ACC112 (cell line): ENCODE measurements around the gene CCNQ.

Experiments
- H2AFZ ChIP-seq: fragments of 200-600 bp; sonication (generic); one replicate; pipeline ENCODE4 v1.6.0; 2017; ENCODE audit warnings: antibody characterized with exemption, low read length; ENCODE audit not compliant: unreplicated experiment
- H3K27ac ChIP-seq: fragments of 200-600 bp; sonication (generic); 2 replicates; pipeline ENCODE4 v1.5.1; 2014; ENCODE audit warnings: low read depth, mild to moderate bottlenecking, antibody characterized with exemption, low read length, moderate library complexity
- H3K27me3 ChIP-seq: fragments of 200-600 bp; sonication (generic); 2 replicates; pipeline ENCODE4 v1.6.1; 2014; ENCODE audit warnings: mild to moderate bottlenecking, antibody characterized with exemption, low read length, moderate library complexity, mixed read lengths; ENCODE audit not compliant: insufficient read depth
- H3K36me3 ChIP-seq: fragments of 200-600 bp; sonication (generic); 2 replicates; pipeline ENCODE4 v1.6.1; 2016; ENCODE audit warnings: mild to moderate bottlenecking, antibody characterized with exemption, low read length, moderate library complexity, mixed read lengths; ENCODE audit not compliant: insufficient read depth
- H3K4me1 ChIP-seq: fragments of 200-600 bp; sonication (generic); one replicate; pipeline ENCODE4 v1.6.1; 2016; ENCODE audit warnings: low read length, mixed read lengths; ENCODE audit not compliant: insufficient read depth, unreplicated experiment, control insufficient read depth
- H3K4me3 ChIP-seq: fragments of 200-600 bp; sonication (generic); 2 replicates; pipeline ENCODE4 v1.5.1; 2014; ENCODE audit warnings: mild to moderate bottlenecking, low read depth, low read length
- H3K79me2 ChIP-seq: fragments of 200-600 bp; sonication (generic); one replicate; pipeline ENCODE4 v1.6.0; 2016; ENCODE audit warnings: low read length; ENCODE audit not compliant: control insufficient read depth, unreplicated experiment, insufficient read depth

The CCNQ gene

DNA sequence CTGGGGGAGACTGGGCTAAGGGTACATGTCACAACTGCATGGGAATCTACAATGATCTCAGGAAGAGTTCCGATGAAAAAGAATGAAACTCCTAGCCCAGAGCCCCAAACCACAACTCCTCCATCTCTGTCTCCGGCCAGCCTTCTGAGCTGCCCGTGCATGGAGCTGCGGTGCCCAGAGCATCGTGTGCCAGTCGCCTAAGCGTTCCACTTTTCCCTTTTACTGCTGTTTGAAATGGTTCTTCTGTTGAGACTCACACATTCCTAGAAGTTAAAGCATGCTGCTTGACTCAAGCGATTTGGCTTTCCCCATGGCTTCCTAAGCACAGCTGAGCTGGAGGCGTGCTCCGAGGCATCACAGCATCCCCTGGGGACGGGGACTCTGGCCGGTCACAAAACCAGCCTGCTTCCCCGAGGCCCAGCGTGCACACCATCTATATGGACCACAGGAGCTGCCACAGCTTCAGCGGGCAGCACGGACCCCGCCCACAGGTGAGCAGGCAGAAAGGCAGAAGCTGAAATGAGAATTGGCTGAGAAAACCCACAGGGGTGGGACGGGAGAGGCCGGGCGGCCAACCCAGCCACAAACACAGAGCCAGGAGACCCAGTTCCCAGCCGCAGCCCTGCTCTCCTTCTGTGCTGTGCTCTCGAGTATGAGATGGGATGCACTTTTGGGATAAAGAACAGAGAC, 5.0 kb downstream of the CCNQ start:
- H3K36me3 ChIP-seq, result no peaks in the 10 kb centered on the region
- peaks cover 16% of the 10 kb centered on the region for H3K79me2 ChIP-seq
- H3K4me3 ChIP-seq, result no peak overlapping the region
- H3K27me3 ChIP-seq, result no peaks in the 10 kb centered on the region
- H3K4me1 ChIP-seq, result peaks cover 5% of the 10 kb centered on the region
- H3K27ac ChIP-seq, result no peak overlapping the region
- no peak overlapping the region for H2AFZ ChIP-seq

DNA sequence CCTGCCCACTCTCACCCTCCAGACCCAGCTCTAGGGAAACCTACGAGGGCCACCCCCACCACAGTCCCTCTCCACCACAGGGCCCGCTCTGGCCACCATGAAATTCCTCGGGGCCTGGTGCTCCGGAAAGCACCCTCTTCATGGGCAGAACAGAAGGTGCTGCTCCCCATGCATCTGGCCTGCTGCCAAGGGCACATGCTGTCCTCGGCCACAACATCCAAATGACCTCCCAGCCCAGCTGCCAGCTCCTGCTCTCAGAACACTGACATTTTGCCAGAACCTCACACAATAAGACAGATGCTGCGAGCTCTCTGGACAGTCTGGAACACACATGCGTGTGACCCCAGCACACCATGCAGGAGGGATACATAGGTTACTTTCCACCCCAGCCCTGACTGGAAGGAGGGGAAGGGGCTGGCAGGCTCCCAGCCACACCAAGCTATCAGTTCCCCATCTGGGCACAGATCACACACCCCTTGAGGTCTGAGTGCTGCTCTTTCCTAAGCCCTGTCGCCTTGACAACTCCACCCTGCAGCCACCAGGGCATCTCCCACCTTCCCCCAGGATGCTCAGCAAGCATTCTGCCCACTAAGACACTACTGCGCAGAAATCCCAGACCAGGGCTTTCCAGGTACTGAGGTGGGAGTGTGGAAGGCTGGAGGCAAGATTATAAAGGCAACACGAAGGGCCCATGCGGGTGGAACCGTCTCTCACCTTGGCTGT, 5.8 kb downstream of the CCNQ start:
- no peaks in the 10 kb centered on the region for H3K27me3 ChIP-seq
- H3K36me3 ChIP-seq, result no peaks in the 10 kb centered on the region

DNA sequence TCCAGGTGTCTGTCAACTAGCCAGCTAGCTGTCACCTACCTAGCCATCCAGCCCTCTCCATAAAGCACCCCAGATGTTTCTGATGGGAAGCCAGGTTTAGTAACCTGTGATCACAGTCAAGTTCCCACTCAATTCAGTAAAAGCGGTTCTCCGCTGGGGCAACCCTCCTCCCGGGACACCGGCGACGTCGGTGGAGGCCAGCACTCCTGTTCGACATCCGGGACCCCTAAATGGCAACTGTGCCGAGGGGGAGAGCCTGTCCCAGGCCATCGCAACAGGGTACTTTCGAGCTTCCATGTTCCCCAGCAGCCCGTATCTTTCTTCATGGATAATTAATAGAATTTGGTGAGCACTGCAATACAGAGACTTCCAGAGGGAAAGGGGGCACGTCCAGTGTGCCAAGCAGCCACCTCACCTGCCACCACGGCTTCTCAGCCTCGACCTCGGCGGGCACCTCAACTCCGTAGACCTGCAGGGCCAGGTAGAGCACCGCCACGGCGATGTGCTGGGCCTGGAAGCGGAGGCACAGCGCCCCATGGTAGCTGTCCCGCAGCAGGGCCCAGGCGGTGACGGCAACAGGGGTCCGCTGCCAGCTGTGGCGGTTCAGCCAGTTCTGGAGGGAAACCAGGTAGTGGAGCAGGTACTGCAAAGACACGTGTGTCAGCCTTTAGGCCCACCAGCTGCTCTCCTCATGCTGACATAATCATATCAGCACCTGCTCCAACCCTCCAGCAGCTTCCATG, 6.7 kb downstream of the CCNQ start:
- H3K4me1 ChIP-seq, result peaks cover under 1% of the 10 kb centered on the region
- no peak overlapping the region for H3K27ac ChIP-seq
- H2AFZ ChIP-seq, result no peak overlapping the region
- H3K4me3 ChIP-seq, result no peak overlapping the region
- no peaks in the 10 kb centered on the region for H3K36me3 ChIP-seq
- no peaks in the 10 kb centered on the region for H3K27me3 ChIP-seq
- peaks cover 4% of the 10 kb centered on the region for H3K79me2 ChIP-seq

More for the DNA sequence above, 5.8 kb downstream of the CCNQ start:
- H3K4me1 ChIP-seq, result peaks cover 5% of the 10 kb centered on the region
- no peak overlapping the region for H3K27ac ChIP-seq
- no peak overlapping the region for H3K4me3 ChIP-seq
- H2AFZ ChIP-seq, result no peak overlapping the region
- H3K79me2 ChIP-seq, result peaks cover 11% of the 10 kb centered on the region

DNA sequence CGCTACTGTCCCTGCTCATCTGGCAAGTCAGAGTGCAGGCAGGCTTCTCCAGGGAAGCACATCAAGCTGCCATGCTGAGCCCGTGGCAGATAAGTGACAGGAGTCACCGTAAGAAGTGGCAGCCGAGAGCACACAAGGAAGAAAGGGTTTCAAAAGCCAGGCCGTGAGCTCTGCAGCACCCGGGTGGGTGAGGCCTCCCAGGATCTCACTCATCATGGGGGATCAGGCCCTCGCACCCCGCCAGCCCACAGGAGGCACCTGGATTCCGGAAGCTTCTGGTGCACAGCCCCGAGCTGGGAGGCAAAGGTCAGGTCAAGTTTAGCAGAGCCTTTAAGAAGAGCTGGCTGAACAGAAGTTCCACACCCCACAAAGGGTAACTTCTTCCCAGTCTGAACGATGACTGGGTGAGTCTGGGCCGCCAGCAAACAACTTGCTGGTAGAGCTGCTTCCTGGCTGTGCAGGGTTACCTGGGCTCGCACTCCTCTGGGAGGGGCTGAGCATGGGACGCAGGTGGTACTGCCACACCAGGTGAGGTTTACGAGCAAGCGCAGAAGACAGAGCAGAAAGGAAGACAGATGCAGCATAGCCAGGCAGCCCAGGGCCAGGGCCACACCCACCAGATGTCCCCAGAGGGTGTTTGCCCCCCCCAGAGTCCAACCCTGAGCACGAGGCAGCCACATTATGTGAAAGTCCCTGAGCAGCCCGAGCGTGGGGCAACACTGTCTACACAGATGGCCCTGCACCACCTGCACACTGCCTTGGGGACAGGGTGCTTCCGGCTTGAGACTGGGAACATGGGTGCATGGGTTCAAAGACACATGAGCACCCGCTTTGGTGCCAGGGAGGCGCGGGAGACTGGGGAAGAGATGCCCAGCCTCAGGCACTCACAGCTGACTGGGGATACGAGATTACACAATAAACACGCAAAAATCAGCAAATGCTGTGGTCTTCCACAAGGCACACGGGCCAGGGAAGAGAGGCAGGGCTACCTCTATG, 7.7 kb downstream of the CCNQ start:
- no peaks in the 10 kb centered on the region for H3K79me2 ChIP-seq
- no peaks in the 10 kb centered on the region for H3K36me3 ChIP-seq
- no peaks in the 10 kb centered on the region for H3K4me1 ChIP-seq
- no peak overlapping the region for H2AFZ ChIP-seq
- no peak overlapping the region for H3K27ac ChIP-seq
- H3K4me3 ChIP-seq, result no peak overlapping the region
- H3K27me3 ChIP-seq, result no peaks in the 10 kb centered on the region

DNA sequence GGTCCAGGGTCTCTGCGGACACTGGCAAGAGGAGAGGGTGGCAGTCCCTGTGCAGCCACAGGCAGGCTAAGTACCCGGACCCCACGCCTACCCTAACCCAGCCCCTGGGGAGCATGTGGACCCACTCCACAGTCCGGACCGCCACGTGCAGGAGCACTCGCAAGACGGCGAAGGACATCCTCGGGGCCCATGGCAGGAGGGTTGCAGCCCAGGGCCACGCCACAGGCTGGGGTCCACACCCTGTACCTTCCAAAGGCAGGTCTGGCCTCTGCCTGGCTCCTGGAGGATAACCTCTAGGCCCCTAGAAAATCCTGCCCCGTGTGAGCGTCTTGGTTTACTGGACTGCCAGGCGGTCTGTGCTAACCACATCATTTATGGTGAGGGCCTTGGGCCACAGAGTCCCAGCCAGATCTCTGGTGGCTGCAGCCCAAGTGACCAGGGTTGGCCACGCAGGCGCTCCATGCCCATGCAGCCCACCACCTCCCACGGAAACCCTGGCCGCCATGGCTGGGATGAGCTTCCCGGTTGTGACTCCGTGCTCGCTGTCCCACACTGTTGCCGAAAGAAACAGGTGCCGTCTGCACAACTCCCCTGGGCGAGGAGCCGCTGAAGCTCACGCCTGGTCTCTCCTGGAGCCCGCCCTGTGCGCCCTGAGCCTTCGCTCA, 10.0 kb downstream of the CCNQ start:
- Histone ChIP-seq H3K27me3 (no peaks in the 10 kb centered on the region), H3K27ac (no peak overlapping the region), H3K4me1 (no peaks in the 10 kb centered on the region), H3K4me3 (no peak overlapping the region), H3K36me3 (no peaks in the 10 kb centered on the region), H2AFZ (no peak overlapping the region), H3K79me2 (no peaks in the 10 kb centered on the region)

DNA sequence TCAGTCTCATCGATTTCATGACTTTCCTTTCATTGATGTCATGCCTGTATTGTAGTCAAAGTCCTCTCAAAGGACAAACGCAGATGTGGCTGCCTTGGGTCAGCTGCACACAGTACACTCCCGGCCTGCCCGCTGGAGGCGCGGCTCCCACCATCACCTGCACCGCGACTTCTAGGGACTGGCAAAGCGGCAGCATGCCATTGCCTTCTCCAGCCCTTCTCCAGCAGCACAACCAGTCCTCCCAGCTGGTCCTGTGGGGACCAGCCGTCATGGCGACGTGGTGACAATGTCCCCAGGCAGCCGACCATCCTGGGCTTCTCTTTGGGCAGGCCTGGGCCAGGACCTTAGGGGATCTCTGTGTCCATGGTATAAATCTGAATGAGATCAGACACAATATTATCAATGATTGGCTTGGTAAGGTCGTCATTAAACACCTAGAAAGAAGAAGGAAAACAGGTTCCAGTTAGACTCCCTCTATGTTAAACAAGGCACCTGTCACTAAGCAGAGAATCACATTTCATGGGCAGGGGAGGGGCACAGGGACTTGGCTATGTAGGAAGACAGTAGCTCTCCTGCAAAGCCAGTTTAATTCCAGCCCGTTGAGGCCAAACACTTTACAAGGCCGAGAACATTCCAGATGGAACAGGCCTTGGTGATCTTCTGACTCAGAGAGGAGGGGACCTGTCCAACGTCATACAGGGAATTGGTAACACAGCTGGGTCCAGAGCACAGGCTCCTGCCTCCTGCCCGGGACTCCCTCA, 10.7 kb downstream of the CCNQ start:
- Histone ChIP-seq H3K4me3 (no peak overlapping the region), H3K27me3 (no peaks in the 10 kb centered on the region), H3K27ac (no peak overlapping the region), H3K4me1 (no peaks in the 10 kb centered on the region), H2AFZ (no peak overlapping the region), H3K79me2 (no peaks in the 10 kb centered on the region), H3K36me3 (no peaks in the 10 kb centered on the region)

DNA sequence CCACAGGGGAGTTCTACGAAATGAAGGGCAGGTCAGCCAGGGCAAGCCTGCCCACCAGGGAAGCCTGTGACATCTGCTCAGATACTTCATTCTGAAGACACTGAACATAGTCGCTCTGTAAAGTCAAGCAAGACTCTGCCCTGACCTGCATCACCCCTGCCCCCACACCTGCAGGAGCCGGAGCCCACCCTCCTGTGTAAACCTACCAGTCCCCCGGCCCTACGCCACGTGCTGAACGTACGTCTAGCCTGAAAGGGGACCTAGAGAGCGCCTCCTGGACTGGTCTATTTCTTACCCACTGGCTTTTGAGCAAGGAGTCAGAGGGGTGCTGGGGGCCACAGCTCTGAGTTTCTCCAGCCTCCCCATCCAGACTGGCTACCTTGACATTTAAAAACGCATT, 11.6 kb downstream of the CCNQ start:
- Histone ChIP-seq H3K27me3 (no peaks in the 10 kb centered on the region), H2AFZ (no peak overlapping the region), H3K27ac (no peak overlapping the region), H3K79me2 (no peaks in the 10 kb centered on the region), H3K36me3 (no peaks in the 10 kb centered on the region), H3K4me1 (no peaks in the 10 kb centered on the region), H3K4me3 (no peak overlapping the region)

DNA sequence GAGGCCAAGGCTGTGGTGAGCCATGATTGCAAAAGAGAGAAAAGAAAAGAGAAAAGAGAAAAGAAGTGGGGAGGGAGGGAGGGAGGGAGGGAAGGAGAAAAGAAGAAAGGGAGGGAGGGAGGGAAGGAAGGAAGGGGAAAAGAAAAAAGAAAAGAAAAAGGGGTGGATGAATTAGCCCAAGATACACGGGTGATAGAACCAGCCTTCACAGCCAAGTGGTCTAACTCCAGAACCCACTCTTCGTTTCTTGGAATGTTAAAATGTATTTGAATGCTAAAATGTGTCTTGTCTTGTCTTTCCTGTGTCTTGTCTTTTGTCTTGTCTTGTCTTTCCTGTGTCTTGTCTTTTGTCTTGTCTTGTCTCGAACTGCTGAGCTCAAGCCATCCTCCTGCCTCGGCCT, 13.1 kb downstream of the CCNQ start:
- Histone ChIP-seq H3K79me2 (no peaks in the 10 kb centered on the region), H3K27ac (no peak overlapping the region), H3K27me3 (no peaks in the 10 kb centered on the region), H3K4me1 (no peaks in the 10 kb centered on the region), H3K36me3 (no peaks in the 10 kb centered on the region), H3K4me3 (no peak overlapping the region), H2AFZ (no peak overlapping the region)

DNA sequence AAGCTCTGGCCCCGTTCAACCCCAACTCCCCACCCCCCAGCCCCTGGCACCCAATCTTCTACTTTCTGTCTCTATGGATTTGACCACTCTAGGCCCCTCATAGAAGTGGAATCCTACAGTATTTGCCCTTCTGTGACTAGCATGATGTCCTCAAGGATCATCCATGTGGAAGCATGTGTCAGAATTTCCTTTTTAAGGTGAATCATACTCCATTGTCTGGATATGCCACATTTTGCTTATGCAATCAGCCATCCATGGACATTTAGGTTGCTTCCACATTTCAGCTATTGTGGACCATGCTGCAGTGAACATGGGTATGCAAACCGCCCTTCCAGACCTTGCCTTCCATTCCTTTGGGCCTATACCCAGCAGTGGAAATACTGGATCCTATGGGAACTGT, 15.5 kb downstream of the CCNQ start:
- no peaks in the 10 kb centered on the region for H3K36me3 ChIP-seq
- H3K27me3 ChIP-seq, result no peaks in the 10 kb centered on the region

More for the DNA sequence above, 15.5 kb downstream of the CCNQ start:
- H3K4me3 ChIP-seq, result no peak overlapping the region
- no peak overlapping the region for H2AFZ ChIP-seq
- H3K27ac ChIP-seq, result no peak overlapping the region
- H3K4me1 ChIP-seq, result no peaks in the 10 kb centered on the region
- H3K79me2 ChIP-seq, result no peaks in the 10 kb centered on the region
